Kasumi-1 (cell line): ENCODE measurements around the gene CRTC3.
"Not testable (repeated sequence)": the region's sequence is repeated elsewhere in the genome, so short reads cannot be mapped to it uniquely, and the experiment has no call there.

ENCODE experiments used
- DNase-seq, 2 experiments: peaks; one replicate each; lab custom pipeline; 2025; lab: John Stamatoyannopoulos, UW

Gene CRTC3

GRCh38 chr15:90523373-90523772 is 6.3 kb upstream of the CRTC3 start:
- DNase-seq = no peak

- not testable (repeated sequence) for DNase-seq
Observed at GRCh38 chr15:90524018-90524803, 5.5 kb upstream of the CRTC3 start.

- no peak for DNase-seq
Observed at GRCh38 chr15:90529011-90529370, 732 bp upstream of the CRTC3 start.

- peak; percentile 26 to 34 for DNase-seq
Observed at GRCh38 chr15:90530250-90531051, 728 bp downstream of the CRTC3 start.

- no peak for DNase-seq
Observed at GRCh38 chr15:90531147-90531546, 1.4 kb downstream of the CRTC3 start.

GRCh38 chr15:90535254-90535653 is 5.5 kb downstream of the CRTC3 start:
- DNase-seq = no peak

- no peak for DNase-seq
Observed at GRCh38 chr15:90539789-90540188, 10.1 kb downstream of the CRTC3 start.

GRCh38 chr15:90540768-90541167 is 11.0 kb downstream of the CRTC3 start:
- DNase-seq = no peak

GRCh38 chr15:90545095-90545494 is 15.4 kb downstream of the CRTC3 start:
- no peak for DNase-seq

GRCh38 chr15:90547540-90547939 is 17.8 kb downstream of the CRTC3 start:
- no peak for DNase-seq

GRCh38 chr15:90550919-90551318 is 21.2 kb downstream of the CRTC3 start:
- peak; percentile 71 to 87 for DNase-seq

- no peak for DNase-seq
Observed at GRCh38 chr15:90552162-90552928, 22.6 kb downstream of the CRTC3 start.

- DNase-seq = no peak
Observed at GRCh38 chr15:90552929-90553211, 23.1 kb downstream of the CRTC3 start.

- no peak for DNase-seq
Observed at GRCh38 chr15:90553248-90553745, 23.6 kb downstream of the CRTC3 start.

- DNase-seq = no peak
Observed at GRCh38 chr15:90557186-90558084, 27.7 kb downstream of the CRTC3 start.

GRCh38 chr15:90558171-90558573 is 28.4 kb downstream of the CRTC3 start:
- DNase-seq = peak; percentile 83 to 84

GRCh38 chr15:90559119-90559518 is 29.4 kb downstream of the CRTC3 start:
- DNase-seq = no peak

- no peak for DNase-seq
Observed at GRCh38 chr15:90560229-90560776, 30.6 kb downstream of the CRTC3 start.

GRCh38 chr15:90561344-90562244 is 31.9 kb downstream of the CRTC3 start:
- peak; percentile 70 to 73 for DNase-seq

GRCh38 chr15:90562669-90563068 is 32.9 kb downstream of the CRTC3 start:
- DNase-seq = no peak
